T-cell (primary cell): ENCODE measurements around the gene PINLYP. TPM values are rescaled to one million over a fixed set of nuclear protein-coding genes. Genes with fewer than 3 reads are reported as not detected.

Experiments
- ATAC-seq, 4 experiments: fragments of 200-7000 bp in 3 of 4; fragments of 150-1000 bp in 1 of 4; cut with Tn5 transposase; replicated peaks in 1 of 4; 1 replicate in 3 of 4; 2 replicates in 1 of 4; pipeline ENCODE4 v1.10.0; 2021; ENCODE audit warnings: moderate library complexity in 3 of 4, mild to moderate bottlenecking in 2 of 4, moderate number of reproducible peaks in 1 of 4
- CTCF ChIA-PET, 2 donors: fragments of 300-600 bp; sonication (Branson Sonifier 250); formaldehyde crosslinking; loops; one replicate each; lab custom pipeline; 2022; ENCODE audit warnings: antibody characterized with exemption in 2 of 2; lab: Charles Lee
- POLR2A ChIA-PET, 2 donors: fragments of 300-600 bp; sonication (Branson Sonifier 250); formaldehyde crosslinking; loops; one replicate each; lab custom pipeline; 2022; ENCODE audit warnings: antibody characterized with exemption in 2 of 2; lab: Charles Lee
- DNase-seq, 35 experiments: peaks; one replicate each; pipeline versions ENCODE4 v3.0.0 to v3.0.0-alpha.2; 2013 to 2023
- H3K27ac ChIP-seq: one replicate; pipeline ENCODE4 v1.5.1; 2013; ENCODE audit warnings: low read length
- H3K27me3 ChIP-seq, 2 experiments: replicated peaks in 1 of 2; 1 replicate in 1 of 2; 2 replicates in 1 of 2; pipeline versions ENCODE4 v1.6.1 to v1.7.0; 2013; ENCODE audit warnings: low read length in 1 of 2, mixed read lengths in 1 of 2; ENCODE audit not compliant: control insufficient read depth in 2 of 2, insufficient read depth in 2 of 2; ENCODE audit errors: extremely low read depth in 1 of 2
- H3K36me3 ChIP-seq, 2 donors: 1 replicate in 1 of 2; 2 replicates in 1 of 2; pipeline versions ENCODE4 v1.6.1 to v1.7.0; 2013; ENCODE audit warnings: low read length in 1 of 2; ENCODE audit not compliant: control insufficient read depth in 2 of 2, insufficient read depth in 1 of 2; ENCODE audit errors: extremely low read depth in 1 of 2
- H3K4me1 ChIP-seq, 2 experiments: 1 replicate in 1 of 2; 2 replicates in 1 of 2; pipeline versions ENCODE4 v1.6.1 to v1.7.0; 2013; ENCODE audit warnings: low read length in 2 of 2, mixed read lengths in 1 of 2; ENCODE audit not compliant: insufficient read depth in 2 of 2, control insufficient read depth in 1 of 2; ENCODE audit errors: extremely low read depth in 1 of 2
- H3K4me3 ChIP-seq, 2 donors: 1 replicate in 1 of 2; 2 replicates in 1 of 2; pipeline versions ENCODE4 v1.5.1 to v1.7.0; 2013; ENCODE audit warnings: mild to moderate bottlenecking in 2 of 2, low read length in 1 of 2, moderate library complexity in 1 of 2; ENCODE audit not compliant: control insufficient read depth in 1 of 2; ENCODE audit errors: extremely low read depth in 1 of 2
- H3K9me3 ChIP-seq: 2 replicates; pipeline ENCODE4 v1.7.0; 2013
- H3K27ac Mint-ChIP-seq, 2 donors: one replicate each; pipeline ENCODE4 v1.8.0; 2020 to 2021; ENCODE audit warnings: mild to moderate bottlenecking in 2 of 2, mixed read lengths in 2 of 2
- H3K27me3 Mint-ChIP-seq, 2 donors: one replicate each; pipeline ENCODE4 v1.8.0; 2021 to 2022; ENCODE audit warnings: mixed read lengths in 2 of 2
- H3K36me3 Mint-ChIP-seq: one replicate; pipeline ENCODE4 v1.8.0; 2021; ENCODE audit warnings: mixed read lengths
- H3K4me1 Mint-ChIP-seq, 3 donors: one replicate each; pipeline ENCODE4 v1.8.0; 2020 to 2022; ENCODE audit warnings: mixed read lengths in 3 of 3, mild to moderate bottlenecking in 1 of 3
- H3K4me3 Mint-ChIP-seq, 3 donors: one replicate each; pipeline ENCODE4 v1.8.0; 2020 to 2022; ENCODE audit warnings: mild to moderate bottlenecking in 3 of 3, mixed read lengths in 3 of 3, moderate library complexity in 3 of 3
- H3K9me3 Mint-ChIP-seq, 3 donors: one replicate each; pipeline ENCODE4 v1.8.0; 2020 to 2022; ENCODE audit warnings: mixed read lengths in 3 of 3
- WGBS: methylation state at CpG from one replicate; pipeline ENCODE4 v1.1.5; 2013; ENCODE audit warnings: missing lambda C conversion rate; ENCODE audit not compliant: insufficient coverage; 5-methylcytosine and 5-hydroxymethylcytosine counted together
- total RNA-seq, 35 experiments: library from RNA in 6 of 35; stranded (reverse) in 6 of 35; fragments of 120-200 nt in 1 of 35; gene quantifications; one replicate each; pipeline versions ENCODE4 v1.2.1 to v1.2.4 and lab custom pipeline; 2013 to 2026

The PINLYP gene
- total RNA-seq, 5 donors from 2014 or later (not counting 1 experiment from before 2014, with no cell fraction given), result 0.28 to 2.5 (median 1.5) TPM

DNA sequence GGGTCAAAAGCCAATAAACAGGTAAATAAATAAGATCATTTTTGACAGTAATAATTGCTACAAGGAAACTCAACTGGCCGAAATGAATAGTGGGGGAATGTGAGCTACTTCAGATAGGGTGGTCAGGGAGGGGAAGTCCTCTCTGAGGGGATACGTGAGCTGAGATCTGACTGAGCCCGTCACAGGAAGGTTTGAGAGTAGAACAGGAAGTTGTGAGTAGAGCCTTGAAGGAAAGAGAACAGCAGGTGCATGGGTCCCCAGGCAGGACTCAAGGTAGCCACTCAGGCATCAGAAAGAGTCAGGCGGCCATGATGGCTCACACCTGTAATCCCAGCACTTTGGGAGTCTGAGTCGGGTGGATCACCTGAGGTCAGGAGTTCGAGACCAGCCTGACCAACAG, 14.1 kb downstream of the PINLYP start:
- Histone ChIP-seq H3K4me3 (no peak overlapping the region), H3K36me3 (peaks cover 9 to 18% of the 10 kb centered on the region in 2 donors), H3K4me1 (peaks cover 0 to 23% of the 10 kb centered on the region in 2 experiments), H3K9me3 (no peaks in the 10 kb centered on the region), H3K27me3 (no peaks in the 10 kb centered on the region), H3K27ac (no peak overlapping the region)
- no peaks in the 10 kb centered on the region for H3K9me3 Mint-ChIP-seq
- no peaks in the 10 kb centered on the region for H3K27me3 Mint-ChIP-seq
- no peak overlapping the region for H3K4me3 Mint-ChIP-seq
- ChIA-PET POLR2A (no interaction called here), CTCF (interaction anchor here (0.5 to 1.7 kb wide), 3 partner anchors 13 to 135 kb away, joined by 3 to 5 read pairs (median 3); no protein-coding TSS in a partner anchor)
- H3K27ac Mint-ChIP-seq, result peak overlapping the region; percentile 60 to 88
- peaks cover 27% of the 10 kb centered on the region for H3K36me3 Mint-ChIP-seq
- ATAC-seq (peak in 2 of 4 experiments; percentile 37 to 42), DNase-seq (no peak)
- H3K4me1 Mint-ChIP-seq, result peaks cover 21 to 29% (median 26%) of the 10 kb centered on the region in 3 donors
- WGBS, result 41% methylated on average over 5 of the region's 6 CpGs

GRCh38 chr19:43591904-43592772, 16.5 kb downstream of the PINLYP start:
- H3K27me3 ChIP-seq, result no peaks in the 10 kb centered on the region
- no peaks in the 10 kb centered on the region for H3K9me3 Mint-ChIP-seq
- no peaks in the 10 kb centered on the region for H3K9me3 ChIP-seq
- ChIA-PET POLR2A (no interaction called here), CTCF (interaction anchor here in 1 of 2 donors (3.3 kb wide), 1 partner anchor 37 kb away, joined by 16 read pairs; no protein-coding TSS in a partner anchor)
- H3K36me3 ChIP-seq, result peaks cover 9 to 18% of the 10 kb centered on the region in 2 donors
- H3K27ac Mint-ChIP-seq, result no peak overlapping the region
- 96% methylated on average over 63 of the region's 63 CpGs for WGBS
- no peak overlapping the region for H3K27ac ChIP-seq
- DNase-seq (no peak), ATAC-seq (no peak)
- H3K36me3 Mint-ChIP-seq, result peaks cover 18% of the 10 kb centered on the region
- H3K27me3 Mint-ChIP-seq, result no peaks in the 10 kb centered on the region
- H3K4me1 ChIP-seq, result peaks cover 5 to 44% of the 10 kb centered on the region in 2 experiments
- peaks cover 40 to 41% (median 41%) of the 10 kb centered on the region in 3 donors for H3K4me1 Mint-ChIP-seq
- no peak overlapping the region for H3K4me3 Mint-ChIP-seq
- H3K4me3 ChIP-seq, result no peak overlapping the region

GRCh38 chr19:43592800-43593350, 17.3 kb downstream of the PINLYP start:
- no peak for ATAC-seq
- H3K4me3 ChIP-seq, result no peak overlapping the region
- DNase-seq, result no peak
- no peaks in the 10 kb centered on the region for H3K9me3 ChIP-seq
- over 99% methylated on average over 31 of the region's 37 CpGs for WGBS
- H3K27ac Mint-ChIP-seq, result no peak overlapping the region
- peak overlapping the region in 1 of 3 donors; percentile 64 for H3K4me3 Mint-ChIP-seq
- H3K36me3 Mint-ChIP-seq, result peaks cover 18% of the 10 kb centered on the region
- H3K36me3 ChIP-seq, result peaks cover 9 to 18% of the 10 kb centered on the region in 2 donors
- no peaks in the 10 kb centered on the region for H3K27me3 ChIP-seq
- H3K27me3 Mint-ChIP-seq, result no peaks in the 10 kb centered on the region
- peaks cover 48% of the 10 kb centered on the region in 3 donors for H3K4me1 Mint-ChIP-seq
- ChIA-PET CTCF (interaction anchor here (1.0 to 3.3 kb wide), 3 partner anchors 37 to 73 kb away, joined by 3 to 84 read pairs (median 16); no protein-coding TSS in a partner anchor), POLR2A (interaction anchor here in 1 of 2 donors (0.5 kb wide), 1 partner anchor 135 kb away, joined by 3 read pairs; no protein-coding TSS in a partner anchor)
- no peaks in the 10 kb centered on the region for H3K9me3 Mint-ChIP-seq
- no peak overlapping the region for H3K27ac ChIP-seq
- peaks cover 9 to 51% of the 10 kb centered on the region in 2 experiments for H3K4me1 ChIP-seq

- Mint-ChIP-seq H3K4me1 (peaks cover 52 to 59% (median 55%) of the 10 kb centered on the region in 3 donors), H3K27me3 (no peaks in the 10 kb centered on the region), H3K4me3 (peak overlapping the region; percentile 56 to 99 (median 92)), H3K36me3 (peaks cover 18% of the 10 kb centered on the region), H3K27ac (peak overlapping the region; percentile 47 to 100), H3K9me3 (no peaks in the 10 kb centered on the region)
- Histone ChIP-seq H3K36me3 (peaks cover 9 to 24% of the 10 kb centered on the region in 2 donors), H3K27ac (peak overlapping the region; percentile 95), H3K4me3 (peak overlapping the region in 1 of 2 donors; percentile 82), H3K4me1 (peaks cover 9 to 52% of the 10 kb centered on the region in 2 experiments), H3K27me3 (no peaks in the 10 kb centered on the region), H3K9me3 (no peaks in the 10 kb centered on the region)
- ATAC-seq (no peak), DNase-seq (no peak)
- 97% methylated on average over 5 of the region's 10 CpGs for WGBS
- ChIA-PET POLR2A (interaction anchor here (0.9 to 1.3 kb wide), 3 partner anchors 10 to 155 kb away, joined by 4 to 6 read pairs (median 4); partner anchors contain the start of gene XRCC1 (in 1 of the 2)), CTCF (interaction anchor here (0.5 to 3.3 kb wide), 28 partner anchors 10 to 155 kb away, joined by 3 to 84 read pairs (median 4); partner anchors contain the start of genes XRCC1 (in 1 of the 2) and ZNF575 (in 1 of the 2))
Measured at GRCh38 chr19:43594081-43594697, 18.6 kb downstream of the PINLYP start.

GRCh38 chr19:43594710-43595604, 19.4 kb downstream of the PINLYP start:
- DNase-seq, result peak; percentile 42 to 89 (median 70)

More at GRCh38 chr19:43594710-43595604, 19.4 kb downstream of the PINLYP start:
- Mint-ChIP-seq H3K9me3 (no peaks in the 10 kb centered on the region), H3K4me3 (peak overlapping the region; percentile 92 to 99 (median 95)), H3K4me1 (peaks cover 47 to 55% (median 48%) of the 10 kb centered on the region in 3 donors), H3K27ac (peak overlapping the region; percentile 99 to 100), H3K36me3 (peaks cover 16% of the 10 kb centered on the region), H3K27me3 (no peaks in the 10 kb centered on the region)
- Histone ChIP-seq H3K4me1 (peaks cover 9 to 47% of the 10 kb centered on the region in 2 experiments), H3K27ac (peak overlapping the region; percentile 95), H3K27me3 (no peaks in the 10 kb centered on the region), H3K9me3 (no peaks in the 10 kb centered on the region), H3K36me3 (peaks cover 9 to 30% of the 10 kb centered on the region in 2 donors), H3K4me3 (peak overlapping the region; percentile 82 to 88)
- peak; percentile 54 to 68 (median 63) for ATAC-seq
- ChIA-PET POLR2A (interaction anchor here (0.7 to 1.3 kb wide), 4 partner anchors 11 to 277 kb away, joined by 3 to 6 read pairs (median 4); partner anchors contain the start of gene XRCC1 (in 1 of the 2)), CTCF (interaction anchor here (0.5 to 3.3 kb wide), 29 partner anchors 11 to 159 kb away, joined by 3 to 84 read pairs (median 5); partner anchors contain the start of genes XRCC1 (in 1 of the 2) and ZNF575 (in 1 of the 2))
- under 1% methylated on average over 60 of the region's 64 CpGs for WGBS
